Measurements from ENCODE around the gene SLC6A17.

Gene SLC6A17

GRCh38 chr1:110135666-110136065 lies 14.6 kb upstream of the SLC6A17 start:
- no peak for DNase-seq (ENCODE audit: low read depth in 3 of 3)

DNA sequence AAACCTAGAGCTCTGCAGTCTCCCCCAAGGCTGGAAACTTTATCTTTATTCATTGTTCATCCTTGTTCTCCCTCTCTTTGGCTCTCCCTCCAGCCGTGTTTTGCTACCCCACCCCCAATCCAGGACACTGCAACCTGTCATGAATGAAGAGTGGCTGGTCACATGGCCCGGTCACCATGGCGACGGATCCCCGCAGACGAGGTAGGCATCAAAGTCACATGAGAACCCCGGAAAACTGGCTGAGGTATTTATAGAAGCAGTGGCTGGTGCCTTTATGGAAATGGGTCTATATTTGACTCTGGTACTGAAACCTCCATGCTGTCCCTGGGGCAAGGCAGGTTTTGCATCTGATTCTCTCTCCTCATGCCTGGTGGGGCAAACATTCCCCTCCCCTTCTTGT lies 13.4 kb upstream of the SLC6A17 start:
- DNase-seq (ENCODE audit: low read depth in 3 of 3), result no peak

GRCh38 chr1:110138956-110139355 lies 11.3 kb upstream of the SLC6A17 start:
- no peak for DNase-seq (ENCODE audit: low read depth in 3 of 3)

GRCh38 chr1:110144366-110144765 lies 5.9 kb upstream of the SLC6A17 start:
- DNase-seq (ENCODE audit: low read depth in 3 of 3), result no peak

- DNase-seq (ENCODE audit: low read depth in 3 of 3), result no peak
Measured at GRCh38 chr1:110148961-110149360, 1.3 kb upstream of the SLC6A17 start.

GRCh38 chr1:110151175-110151669 lies 928 bp downstream of the SLC6A17 start:
- no peak for DNase-seq (ENCODE audit: low read depth in 3 of 3)

- no peak for DNase-seq (ENCODE audit: low read depth in 3 of 3)
Measured at GRCh38 chr1:110152133-110152785, 2.0 kb downstream of the SLC6A17 start.

DNA sequence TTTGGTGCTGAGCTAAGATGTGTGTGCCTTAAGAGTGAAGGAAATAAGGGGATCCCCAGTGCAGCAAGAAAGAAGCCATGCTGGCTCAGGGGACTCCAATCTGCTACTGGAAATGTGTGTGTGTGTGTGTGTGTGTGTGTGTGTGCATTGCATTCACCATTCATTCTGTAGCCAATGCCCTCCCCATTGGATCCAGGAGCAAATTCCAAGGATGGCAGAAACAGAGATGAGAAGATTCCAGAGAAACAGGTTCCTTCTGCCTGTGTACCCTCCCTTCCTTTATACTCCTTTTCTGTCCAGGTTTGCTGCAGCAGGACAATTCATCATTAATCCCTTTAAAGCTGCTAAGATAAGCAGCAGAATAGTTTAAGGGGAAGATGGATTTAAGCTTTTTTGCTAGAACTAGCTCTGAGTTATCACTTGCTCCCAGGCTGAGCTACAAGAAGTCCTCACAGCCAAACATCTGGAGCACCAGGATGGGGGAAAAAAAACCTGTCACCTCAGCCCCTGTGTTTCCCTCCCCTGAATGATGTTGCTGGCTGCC lies 3.2 kb downstream of the SLC6A17 start:
- no peak for DNase-seq (ENCODE audit: low read depth in 3 of 3)

GRCh38 chr1:110155878-110156522 lies 5.7 kb downstream of the SLC6A17 start:
- DNase-seq (ENCODE audit: low read depth in 3 of 3), result peak in 1 of 3 experiments; percentile 22

DNA sequence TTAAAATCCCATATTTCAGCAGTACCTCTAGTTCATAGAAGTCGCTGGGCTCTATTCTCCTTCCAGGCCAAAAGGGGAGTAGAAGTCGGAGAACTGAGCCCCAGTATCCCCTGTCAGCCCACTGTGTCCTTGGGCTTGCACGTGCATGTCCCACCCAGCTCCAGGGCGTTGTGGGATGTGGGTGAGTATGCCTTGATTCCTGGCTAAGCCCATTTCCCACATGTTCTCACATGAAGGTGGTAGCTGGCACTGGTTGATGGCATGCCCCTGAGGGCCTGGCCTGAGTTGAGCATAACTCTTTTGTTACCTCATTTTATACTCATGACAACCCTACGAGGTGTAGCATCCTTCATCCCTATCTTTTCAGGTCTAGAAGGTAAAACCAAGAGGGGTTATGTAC lies 8.0 kb downstream of the SLC6A17 start:
- DNase-seq (ENCODE audit: low read depth in 3 of 3), result no peak

- DNase-seq (ENCODE audit: low read depth in 3 of 3), result no peak
Measured at GRCh38 chr1:110159168-110159567, 8.9 kb downstream of the SLC6A17 start.

GRCh38 chr1:110160538-110161100 lies 10.3 kb downstream of the SLC6A17 start:
- DNase-seq (ENCODE audit: low read depth in 3 of 3), result no peak

DNA sequence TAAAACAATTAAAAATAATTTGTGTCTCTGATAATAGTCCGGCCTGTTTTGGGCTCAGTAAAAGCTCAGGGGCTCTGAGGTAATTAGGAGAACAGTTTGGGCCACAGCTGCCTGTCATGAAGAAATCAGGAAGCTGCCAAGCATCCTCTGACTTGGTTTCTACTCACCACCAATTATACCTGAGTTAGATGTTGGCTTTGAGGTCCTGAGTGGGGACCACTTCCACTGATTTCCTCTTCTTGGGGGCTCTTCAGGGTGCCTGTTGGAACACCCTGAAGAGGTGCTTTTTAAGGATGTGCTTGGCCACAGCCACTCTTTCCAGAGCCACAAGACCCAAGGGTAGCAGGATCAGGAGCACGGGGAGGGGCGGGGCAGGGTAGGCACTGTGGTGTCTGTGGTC lies 10.9 kb downstream of the SLC6A17 start:
- no peak for DNase-seq (ENCODE audit: low read depth in 3 of 3)

GRCh38 chr1:110161849-110162248 lies 11.6 kb downstream of the SLC6A17 start:
- DNase-seq (ENCODE audit: low read depth in 3 of 3), result no peak

DNA sequence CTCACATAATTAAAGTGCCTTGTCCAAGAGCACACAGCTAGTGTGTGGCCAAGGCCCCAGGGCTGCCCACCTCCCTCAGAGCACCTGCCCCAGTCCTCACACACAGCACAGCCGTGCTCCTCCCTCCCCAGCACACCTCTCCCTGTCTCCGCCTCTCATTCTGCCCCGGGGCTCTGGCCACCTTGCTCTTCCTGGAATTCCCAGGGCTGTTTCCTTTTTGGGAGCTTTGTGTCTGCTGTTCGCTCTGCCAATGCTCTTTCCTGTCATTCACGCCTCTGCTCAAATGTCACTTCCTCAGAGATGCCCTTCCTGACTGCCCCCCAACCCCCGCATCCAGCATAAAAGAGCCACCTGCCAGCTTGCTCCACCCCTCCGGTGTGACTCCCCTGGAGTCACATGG lies 13.3 kb downstream of the SLC6A17 start:
- no peak for DNase-seq (ENCODE audit: low read depth in 3 of 3)

DNA sequence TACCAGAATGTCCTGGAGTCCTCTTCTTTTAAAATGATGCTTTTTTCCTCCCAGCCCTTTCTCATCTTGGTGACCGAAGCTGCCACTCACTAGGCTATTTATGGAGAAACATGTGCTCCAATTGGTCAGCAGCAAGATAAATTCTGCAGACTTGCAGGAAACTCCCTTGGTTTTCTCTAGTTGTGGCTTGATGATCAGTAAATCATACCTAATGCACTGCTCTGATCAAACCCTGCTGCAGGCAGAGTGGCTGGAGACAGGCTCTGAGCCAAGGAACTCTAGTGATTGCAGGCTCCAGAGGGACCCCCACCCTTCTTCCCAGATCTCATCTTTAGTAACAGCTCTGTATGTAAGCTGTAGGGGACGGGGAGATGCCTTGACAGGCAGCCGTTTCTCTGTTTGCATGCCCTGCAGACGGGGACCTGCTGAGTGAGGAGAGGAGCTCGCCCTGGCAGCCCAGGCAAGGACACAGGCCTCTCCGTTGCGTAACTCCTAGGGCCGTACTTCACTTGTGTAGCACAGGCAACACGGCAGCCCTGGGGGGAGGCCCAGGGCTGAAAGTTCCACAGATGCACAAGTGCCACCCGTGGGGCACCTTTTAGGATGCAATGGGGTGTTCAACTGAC lies 14.5 kb downstream of the SLC6A17 start:
- DNase-seq (ENCODE audit: low read depth in 3 of 3), result no peak

DNA sequence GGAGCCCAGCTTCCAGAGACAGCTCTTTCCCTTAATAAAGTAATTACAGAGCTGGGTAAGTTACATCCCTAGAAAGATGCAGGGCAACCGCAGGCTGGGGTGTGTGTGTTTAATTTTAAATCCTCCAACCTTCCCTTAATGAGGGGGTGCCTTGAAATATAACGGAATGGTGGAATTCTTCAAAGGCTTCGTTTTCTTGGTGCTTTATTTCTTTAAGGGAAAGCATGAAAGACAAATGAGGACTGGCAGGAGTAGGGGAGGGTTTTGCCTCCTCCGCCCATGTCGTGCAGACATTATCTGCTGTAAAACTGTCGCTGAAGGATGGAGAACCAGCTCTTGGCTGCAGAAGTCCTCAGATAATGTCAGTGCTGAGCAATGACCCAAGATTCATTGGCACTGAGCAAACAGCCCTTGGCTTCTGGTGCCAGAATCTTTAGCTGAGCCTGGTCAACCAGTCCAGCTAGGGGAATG lies 15.5 kb downstream of the SLC6A17 start:
- no peak for DNase-seq (ENCODE audit: low read depth in 3 of 3)

GRCh38 chr1:110166861-110167260 lies 16.6 kb downstream of the SLC6A17 start:
- DNase-seq (ENCODE audit: low read depth in 3 of 3), result no peak

DNA sequence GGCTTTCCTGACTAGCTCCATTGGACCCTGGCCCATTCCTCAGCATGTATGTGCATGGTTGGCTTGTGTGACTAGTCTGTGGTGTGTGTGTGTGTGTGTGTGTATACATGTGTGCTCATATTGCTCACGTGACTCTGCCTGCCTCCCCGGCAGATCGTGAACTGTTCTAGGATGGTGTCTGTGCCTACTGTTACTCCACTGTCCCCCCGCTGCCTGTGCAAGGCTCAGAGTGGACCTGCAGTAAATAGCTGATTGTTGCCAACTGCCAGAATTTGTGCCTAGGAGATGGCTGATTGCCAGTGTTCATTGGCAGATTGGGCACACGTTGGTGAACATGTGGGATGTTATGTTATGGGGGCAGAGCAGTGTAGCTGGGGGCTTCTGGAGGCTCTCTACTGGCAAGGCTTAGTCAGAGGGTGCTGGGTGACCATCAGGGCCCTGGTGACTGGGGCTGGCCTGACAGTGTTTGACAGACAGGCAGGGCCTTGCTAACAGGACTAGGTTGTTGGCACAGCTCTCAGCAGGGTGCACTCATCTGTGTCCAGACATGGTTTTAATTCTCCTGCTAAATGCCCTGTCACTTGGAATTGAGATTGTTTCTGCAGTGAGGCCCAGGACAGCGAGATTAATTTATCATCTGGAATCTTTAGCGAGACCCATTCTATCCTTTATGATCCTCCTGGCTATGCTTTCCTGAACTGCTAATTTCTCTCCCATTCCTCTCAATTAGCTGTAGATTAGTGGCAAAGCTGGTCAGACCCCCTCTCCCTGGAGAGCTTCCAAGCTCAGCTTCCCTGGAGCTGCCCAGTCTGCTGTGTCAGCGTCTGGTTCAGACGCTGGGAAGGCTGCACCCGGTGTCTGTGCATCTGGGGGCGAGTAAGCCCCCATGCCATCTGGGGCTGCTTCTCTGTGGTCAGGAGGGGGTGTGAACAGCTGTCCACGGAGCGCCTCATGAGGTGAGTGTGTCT lies 20.8 kb downstream of the SLC6A17 start:
- DNase-seq (ENCODE audit: low read depth in 3 of 3), result no peak

DNA sequence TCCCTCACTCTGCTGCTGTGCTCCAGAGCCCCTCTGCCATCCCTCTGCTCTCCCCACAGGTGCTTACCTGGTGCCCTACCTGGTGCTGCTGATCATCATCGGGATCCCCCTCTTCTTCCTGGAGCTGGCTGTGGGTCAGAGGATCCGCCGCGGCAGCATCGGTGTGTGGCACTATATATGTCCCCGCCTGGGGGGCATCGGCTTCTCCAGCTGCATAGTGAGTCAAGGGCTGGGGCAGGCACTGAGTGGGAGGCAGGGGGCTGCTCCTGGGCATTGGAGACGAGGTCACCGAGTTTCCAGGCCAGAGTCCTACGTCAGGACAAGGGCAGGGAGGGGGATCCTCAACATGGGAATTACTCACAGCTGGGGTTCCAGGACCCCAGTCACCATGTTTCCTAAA lies 21.7 kb downstream of the SLC6A17 start:
- DNase-seq (ENCODE audit: low read depth in 3 of 3), result no peak

- no peak for DNase-seq (ENCODE audit: low read depth in 3 of 3)
Measured at GRCh38 chr1:110173466-110174105, 23.3 kb downstream of the SLC6A17 start.
